Measurements from ENCODE around the gene FAM161B. TPM values are rescaled to one million over a fixed set of nuclear protein-coding genes. Genes with fewer than 3 reads are reported as not detected.
A peak's percentile ranks its signal among the peaks of the same experiment; 100 is the strongest.
"Not testable (repeated sequence)": the region's sequence is repeated elsewhere in the genome, so short reads cannot be mapped to it uniquely, and the experiment has no call there.

Gene FAM161B
- total RNA-seq, 1 donor from 2014 or later = 3.8 TPM

DNA sequence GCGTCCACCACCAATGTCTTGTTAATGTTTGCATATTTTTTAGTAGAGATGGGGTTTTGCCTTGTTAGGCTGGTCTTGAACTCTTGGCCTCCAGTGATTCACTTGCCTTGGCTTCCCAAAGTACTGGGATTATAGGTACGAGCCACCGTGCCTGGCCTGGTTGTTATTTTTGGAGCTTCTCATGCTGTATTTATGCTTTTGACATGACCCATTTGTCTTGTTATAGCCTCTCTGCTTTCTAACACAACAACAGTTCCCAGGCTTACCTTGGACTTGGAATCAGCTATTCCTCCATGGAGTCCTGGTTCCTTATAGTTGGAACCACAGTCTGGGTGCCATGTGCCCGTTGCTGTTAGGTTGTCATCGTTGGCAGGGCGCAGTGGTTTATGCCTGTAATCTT, 33.6 kb downstream of the FAM161B start:
- Histone ChIP-seq H3K27ac (no peak overlapping the region), H3K36me3 (peaks cover 74% of the 10 kb centered on the region), H3K9me3 (no peaks in the 10 kb centered on the region), H3K4me3 (no peak overlapping the region), H3K4me1 (no peaks in the 10 kb centered on the region), H3K27me3 (no peaks in the 10 kb centered on the region)
- TF ChIP-seq, protein P1, sequence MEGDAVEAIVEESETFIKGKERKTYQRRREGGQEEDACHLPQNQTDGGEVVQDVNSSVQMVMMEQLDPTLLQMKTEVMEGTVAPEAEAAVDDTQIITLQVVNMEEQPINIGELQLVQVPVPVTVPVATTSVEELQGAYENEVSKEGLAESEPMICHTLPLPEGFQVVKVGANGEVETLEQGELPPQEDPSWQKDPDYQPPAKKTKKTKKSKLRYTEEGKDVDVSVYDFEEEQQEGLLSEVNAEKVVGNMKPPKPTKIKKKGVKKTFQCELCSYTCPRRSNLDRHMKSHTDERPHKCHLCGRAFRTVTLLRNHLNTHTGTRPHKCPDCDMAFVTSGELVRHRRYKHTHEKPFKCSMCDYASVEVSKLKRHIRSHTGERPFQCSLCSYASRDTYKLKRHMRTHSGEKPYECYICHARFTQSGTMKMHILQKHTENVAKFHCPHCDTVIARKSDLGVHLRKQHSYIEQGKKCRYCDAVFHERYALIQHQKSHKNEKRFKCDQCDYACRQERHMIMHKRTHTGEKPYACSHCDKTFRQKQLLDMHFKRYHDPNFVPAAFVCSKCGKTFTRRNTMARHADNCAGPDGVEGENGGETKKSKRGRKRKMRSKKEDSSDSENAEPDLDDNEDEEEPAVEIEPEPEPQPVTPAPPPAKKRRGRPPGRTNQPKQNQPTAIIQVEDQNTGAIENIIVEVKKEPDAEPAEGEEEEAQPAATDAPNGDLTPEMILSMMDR (IDR thresholded peaks at IDR 0.05) = no peak
- intact Hi-C loops (cut with DNase I) = no loop called here
- DNase-seq (no peak), ATAC-seq (no peak)

DNA sequence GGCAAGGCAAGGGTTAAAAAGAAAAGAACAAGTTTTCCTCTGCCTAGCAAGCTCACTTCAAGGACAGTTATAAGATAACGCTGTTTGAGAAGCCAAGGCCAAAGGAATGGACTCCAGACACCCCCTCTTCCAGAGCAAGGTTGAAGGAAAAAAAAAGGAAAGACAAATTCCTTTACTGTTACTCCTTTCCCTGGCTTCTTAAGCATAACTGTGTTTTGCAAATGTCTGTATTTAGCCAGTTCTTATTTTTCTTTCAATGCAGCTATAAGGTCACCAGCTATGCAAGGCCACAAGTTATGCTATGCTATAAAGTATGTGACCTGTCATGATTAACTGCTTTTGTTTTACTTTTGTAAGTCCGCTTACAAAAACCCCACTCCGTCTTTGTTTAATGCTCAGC, 36.6 kb downstream of the FAM161B start:
- TF ChIP-seq, protein P1 (IDR thresholded peaks at IDR 0.05) = no peak
- H3K27ac ChIP-seq = no peak overlapping the region
- ATAC-seq (no peak), DNase-seq (no peak)
- H3K4me1 ChIP-seq = no peaks in the 10 kb centered on the region
- peaks cover 76% of the 10 kb centered on the region for H3K36me3 ChIP-seq
- H3K9me3 ChIP-seq = no peaks in the 10 kb centered on the region
- no peaks in the 10 kb centered on the region for H3K27me3 ChIP-seq
- no peak overlapping the region for H3K4me3 ChIP-seq
- intact Hi-C loops (cut with DNase I) = no loop called here

DNA sequence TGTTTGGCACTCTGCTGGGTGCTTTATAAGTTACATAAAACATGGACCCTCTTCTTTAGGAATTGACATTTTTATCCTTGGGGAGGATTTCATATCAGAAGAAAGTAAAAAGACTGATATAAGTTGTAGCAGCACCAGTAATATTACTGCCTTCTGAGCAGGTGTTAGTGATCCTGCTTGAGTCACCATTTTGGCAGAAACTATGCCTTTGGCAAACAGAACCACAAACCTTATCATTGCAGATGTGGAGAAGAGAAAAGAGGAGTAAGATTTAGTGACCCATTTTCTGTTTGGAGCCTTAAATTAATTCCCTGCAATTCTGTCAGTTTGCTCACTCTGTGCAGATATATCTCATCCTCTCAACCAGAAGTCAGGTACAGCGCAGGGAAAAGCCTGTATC, 40.2 kb downstream of the FAM161B start:
- H3K9me3 ChIP-seq = no peaks in the 10 kb centered on the region
- no peaks in the 10 kb centered on the region for H3K27me3 ChIP-seq
- no peaks in the 10 kb centered on the region for H3K4me1 ChIP-seq
- TF ChIP-seq, protein P1 (IDR thresholded peaks at IDR 0.05) = no peak
- peaks cover 91% of the 10 kb centered on the region for H3K36me3 ChIP-seq
- intact Hi-C loops (cut with DNase I) = no loop called here
- no peak for DNase-seq
- no peak overlapping the region for H3K27ac ChIP-seq
- no peak for ATAC-seq
- H3K4me3 ChIP-seq = no peak overlapping the region

DNA sequence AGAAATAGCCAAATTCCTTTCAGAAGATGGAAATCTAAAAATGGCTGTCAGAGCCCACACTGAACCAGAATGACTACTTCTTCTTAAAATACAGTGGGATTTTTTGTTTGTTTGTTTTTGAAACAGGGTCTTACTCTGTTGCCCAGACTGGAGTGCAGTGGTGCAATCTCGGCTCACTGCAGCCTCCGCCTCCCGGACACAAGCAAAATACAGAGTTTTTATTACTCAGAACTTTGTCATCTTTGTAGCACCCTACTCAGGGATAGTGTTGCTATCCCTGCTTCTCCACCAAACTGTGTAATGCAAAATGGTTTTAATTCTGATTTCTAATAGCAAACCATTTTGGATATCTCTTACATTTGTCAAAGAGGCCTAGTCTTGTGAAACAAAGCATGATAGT, 46.9 kb downstream of the FAM161B start:
- intact Hi-C loops (cut with DNase I) = no loop called here
- TF ChIP-seq, protein P1 (IDR thresholded peaks at IDR 0.05) = no peak
- H3K36me3 ChIP-seq = peaks cover 96% of the 10 kb centered on the region

DNA sequence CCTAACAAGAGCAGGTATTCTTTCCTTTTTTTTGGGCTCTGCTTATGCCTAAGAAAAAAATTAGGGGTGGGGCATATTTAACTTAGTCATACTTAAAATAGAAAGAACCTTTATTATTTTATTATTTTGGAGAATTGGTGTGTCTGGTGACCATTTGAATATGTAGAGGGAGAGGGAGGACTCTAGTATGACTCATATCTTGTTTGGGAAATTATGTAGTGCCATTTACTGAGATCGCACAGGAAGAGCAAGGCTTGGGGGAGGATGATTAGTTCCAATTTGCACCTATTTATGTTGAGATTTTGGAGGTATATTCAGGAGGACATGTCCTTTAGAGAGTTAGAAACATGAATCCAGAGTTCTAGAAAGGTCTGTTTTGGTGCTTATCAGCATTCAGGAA, 53.4 kb downstream of the FAM161B start:
- no peaks in the 10 kb centered on the region for H3K4me1 ChIP-seq
- no peaks in the 10 kb centered on the region for H3K9me3 ChIP-seq
- no peaks in the 10 kb centered on the region for H3K27me3 ChIP-seq
- no peak overlapping the region for H3K4me3 ChIP-seq
- intact Hi-C loops (cut with DNase I) = no loop called here
- DNase-seq (no peak), ATAC-seq (no peak)
- no peak overlapping the region for H3K27ac ChIP-seq
- H3K36me3 ChIP-seq = peaks cover 82% of the 10 kb centered on the region
- TF ChIP-seq, protein P1 (IDR thresholded peaks at IDR 0.05) = no peak

More for the DNA sequence above, 46.9 kb downstream of the FAM161B start:
- H3K27ac ChIP-seq = no peak overlapping the region
- H3K27me3 ChIP-seq = no peaks in the 10 kb centered on the region
- no peak overlapping the region for H3K4me3 ChIP-seq
- no peak for ATAC-seq
- H3K4me1 ChIP-seq = no peaks in the 10 kb centered on the region
- H3K9me3 ChIP-seq = no peaks in the 10 kb centered on the region
- no peak for DNase-seq

DNA sequence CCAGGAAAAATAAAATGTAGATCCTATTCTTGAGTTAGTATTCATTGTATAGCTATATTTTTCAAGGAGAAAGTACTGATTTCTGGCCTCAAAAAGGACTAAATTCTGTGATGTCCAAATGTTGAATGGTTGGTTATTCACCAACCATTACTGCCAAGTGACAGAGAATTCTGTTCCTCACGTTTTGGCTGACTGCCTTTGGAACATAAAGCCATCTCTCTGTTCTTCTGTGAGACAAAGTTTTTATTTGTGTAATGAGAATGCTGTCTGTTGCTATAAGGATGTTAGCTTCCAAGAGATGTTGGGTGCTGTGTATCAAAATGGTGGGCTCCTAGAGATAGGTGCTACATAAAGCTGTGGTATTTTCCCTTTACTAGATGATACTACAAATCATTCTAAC, 54.0 kb downstream of the FAM161B start:
- no peaks in the 10 kb centered on the region for H3K27me3 ChIP-seq
- peaks cover 76% of the 10 kb centered on the region for H3K36me3 ChIP-seq
- ATAC-seq = no peak

DNA sequence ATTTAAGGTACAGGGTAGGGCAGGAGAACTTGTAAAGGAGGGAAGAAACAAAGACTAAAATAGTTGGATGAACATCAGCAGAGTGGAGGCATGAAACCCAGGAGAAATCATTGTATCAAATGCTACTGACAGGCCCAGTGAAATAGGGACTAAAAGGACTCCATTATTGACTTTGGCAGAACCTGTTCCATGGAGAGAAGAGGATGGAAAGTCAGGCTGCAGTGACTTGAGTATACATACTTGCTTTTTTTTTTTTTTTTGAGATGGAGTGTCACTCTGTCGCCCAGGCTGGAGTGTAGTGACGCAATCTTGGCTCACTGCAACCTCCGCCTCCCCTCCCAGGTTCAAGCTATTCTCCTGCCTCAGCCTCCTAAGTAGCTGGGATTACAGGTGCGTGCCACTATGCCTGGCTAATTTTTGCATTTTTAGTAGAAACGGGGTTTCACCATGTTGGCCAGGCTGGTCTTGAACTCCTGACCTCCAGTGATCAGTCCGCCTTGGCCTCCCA, 55.7 kb downstream of the FAM161B start:
- ATAC-seq (peak; percentile 78), DNase-seq (peak; percentile 70)
- H3K4me1 ChIP-seq; intact Hi-C loops (cut with DNase I); H3K4me3 ChIP-seq; H3K27ac ChIP-seq; H3K27me3 ChIP-seq; H3K9me3 ChIP-seq: not testable (repeated sequence)
- peaks cover 59% of the 10 kb centered on the region for H3K36me3 ChIP-seq

More for the DNA sequence above, 54.0 kb downstream of the FAM161B start:
- intact Hi-C loops (cut with DNase I) = no loop called here
- Histone ChIP-seq H3K27ac (no peak overlapping the region), H3K4me3 (no peak overlapping the region), H3K4me1 (no peaks in the 10 kb centered on the region), H3K9me3 (no peaks in the 10 kb centered on the region)
- no peak for DNase-seq
- TF ChIP-seq, protein P1 (IDR thresholded peaks at IDR 0.05) = no peak
